ENCODE data around the gene CUL7.
"Not testable (repeated sequence)": the region's sequence is repeated elsewhere in the genome, so short reads cannot be mapped to it uniquely, and the experiment has no call there.

The CUL7 gene

GRCh38 chr6:43006251-43006650, 47.4 kb downstream of the CUL7 start:
- no peak overlapping the region for H3K4me3 ChIP-seq (ENCODE audit: low read depth, low read length)
- TF ChIP-seq MYC (IDR thresholded peaks at IDR 0.05; ENCODE audit: low read depth, low read length), result no peak
- TF ChIP-seq, protein P1, sequence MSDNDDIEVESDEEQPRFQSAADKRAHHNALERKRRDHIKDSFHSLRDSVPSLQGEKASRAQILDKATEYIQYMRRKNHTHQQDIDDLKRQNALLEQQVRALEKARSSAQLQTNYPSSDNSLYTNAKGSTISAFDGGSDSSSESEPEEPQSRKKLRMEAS (IDR thresholded peaks at IDR 0.05; ENCODE audit: low read depth, low read length), result no peak
- TF ChIP-seq, protein P2, sequence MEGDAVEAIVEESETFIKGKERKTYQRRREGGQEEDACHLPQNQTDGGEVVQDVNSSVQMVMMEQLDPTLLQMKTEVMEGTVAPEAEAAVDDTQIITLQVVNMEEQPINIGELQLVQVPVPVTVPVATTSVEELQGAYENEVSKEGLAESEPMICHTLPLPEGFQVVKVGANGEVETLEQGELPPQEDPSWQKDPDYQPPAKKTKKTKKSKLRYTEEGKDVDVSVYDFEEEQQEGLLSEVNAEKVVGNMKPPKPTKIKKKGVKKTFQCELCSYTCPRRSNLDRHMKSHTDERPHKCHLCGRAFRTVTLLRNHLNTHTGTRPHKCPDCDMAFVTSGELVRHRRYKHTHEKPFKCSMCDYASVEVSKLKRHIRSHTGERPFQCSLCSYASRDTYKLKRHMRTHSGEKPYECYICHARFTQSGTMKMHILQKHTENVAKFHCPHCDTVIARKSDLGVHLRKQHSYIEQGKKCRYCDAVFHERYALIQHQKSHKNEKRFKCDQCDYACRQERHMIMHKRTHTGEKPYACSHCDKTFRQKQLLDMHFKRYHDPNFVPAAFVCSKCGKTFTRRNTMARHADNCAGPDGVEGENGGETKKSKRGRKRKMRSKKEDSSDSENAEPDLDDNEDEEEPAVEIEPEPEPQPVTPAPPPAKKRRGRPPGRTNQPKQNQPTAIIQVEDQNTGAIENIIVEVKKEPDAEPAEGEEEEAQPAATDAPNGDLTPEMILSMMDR (IDR thresholded peaks at IDR 0.05; ENCODE audit: low read depth, low read length), result no peak
- no peak for TF ChIP-seq POLR2A (IDR thresholded peaks at IDR 0.05; ENCODE audit: extremely low read depth, insufficient read length)
- no peak for DNase-seq (ENCODE audit: low read depth)

DNA sequence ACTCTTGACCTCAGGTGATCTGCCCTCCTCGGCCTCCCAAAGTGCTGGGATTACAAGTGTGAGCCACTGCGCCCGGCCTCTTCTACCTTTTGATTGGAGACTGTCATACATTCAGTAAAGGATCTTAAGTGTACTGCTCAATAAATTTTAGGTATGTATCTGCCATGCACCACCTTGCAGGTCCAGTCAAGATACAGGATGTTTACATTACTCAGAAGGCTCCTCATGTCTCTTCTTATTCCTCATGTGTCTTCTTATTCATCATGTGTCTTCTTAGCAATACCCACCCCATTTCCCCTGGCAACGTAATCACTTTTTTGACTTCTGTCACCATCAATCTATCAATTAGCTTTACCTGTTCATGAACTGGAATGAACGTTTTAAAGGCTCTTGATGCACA, 47.8 kb downstream of the CUL7 start:
- no peak overlapping the region for H3K4me3 ChIP-seq (ENCODE audit: low read depth, low read length)
- no peak for DNase-seq (ENCODE audit: low read depth)
- TF ChIP-seq MYC (IDR thresholded peaks at IDR 0.05; ENCODE audit: low read depth, low read length) (no peak), POLR2A (IDR thresholded peaks at IDR 0.05; ENCODE audit: extremely low read depth, insufficient read length) (no peak)
- TF ChIP-seq, protein P1 (IDR thresholded peaks at IDR 0.05; ENCODE audit: low read depth, low read length), result no peak
- TF ChIP-seq, protein P2 (IDR thresholded peaks at IDR 0.05; ENCODE audit: low read depth, low read length), result no peak

DNA sequence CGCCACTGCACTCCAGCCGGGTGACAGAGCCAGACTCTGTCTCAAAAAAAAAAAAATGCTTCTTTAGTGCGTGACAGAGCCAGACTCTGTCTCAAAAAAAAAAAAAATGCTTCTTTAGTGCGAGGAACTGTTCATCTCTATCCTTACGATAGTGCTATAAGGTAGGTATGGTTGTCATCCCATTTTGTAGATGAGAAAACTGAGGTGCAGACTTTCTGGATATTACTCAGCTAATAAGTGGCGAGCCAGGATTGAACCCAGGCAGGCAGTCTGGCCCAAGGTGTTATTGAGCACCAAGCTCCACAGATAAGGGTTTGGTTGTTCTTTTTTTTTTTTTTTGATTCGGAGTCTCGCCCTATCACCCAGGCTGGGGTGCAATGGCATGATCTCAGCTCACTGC, 51.8 kb downstream of the CUL7 start:
- DNase-seq (ENCODE audit: low read depth), result no peak
- H3K4me3 ChIP-seq (ENCODE audit: low read depth, low read length), result no peak overlapping the region
- TF ChIP-seq, protein P2 (IDR thresholded peaks at IDR 0.05; ENCODE audit: low read depth, low read length), result no peak
- TF ChIP-seq, protein P1 (IDR thresholded peaks at IDR 0.05; ENCODE audit: low read depth, low read length), result no peak
- no peak for TF ChIP-seq MYC (IDR thresholded peaks at IDR 0.05; ENCODE audit: low read depth, low read length)
- TF ChIP-seq POLR2A (IDR thresholded peaks at IDR 0.05; ENCODE audit: extremely low read depth, insufficient read length), result no peak

DNA sequence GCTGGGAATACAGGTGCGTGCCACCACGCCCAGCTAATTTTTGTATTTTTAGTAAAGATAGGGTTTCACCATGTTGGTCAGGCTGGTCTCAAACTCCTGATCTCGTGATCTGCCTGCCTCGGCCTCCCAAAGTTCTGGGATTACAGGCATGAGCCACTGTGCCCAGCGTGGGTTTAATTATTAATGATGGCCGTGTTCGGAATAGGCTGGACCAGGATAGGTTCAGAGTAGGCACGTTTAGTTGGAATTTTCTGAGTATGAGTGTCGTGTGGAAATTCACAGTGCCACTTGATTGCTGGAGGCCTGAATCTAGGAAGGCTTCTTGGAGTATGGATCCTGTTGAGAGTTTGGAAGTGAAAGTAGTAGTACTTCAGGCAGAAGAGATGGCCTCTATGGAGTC, 55.4 kb downstream of the CUL7 start:
- DNase-seq (ENCODE audit: low read depth); H3K4me3 ChIP-seq (ENCODE audit: low read depth, low read length): not testable (repeated sequence)

- TF ChIP-seq MYC (IDR thresholded peaks at IDR 0.05; ENCODE audit: low read depth, low read length) (no peak), POLR2A (IDR thresholded peaks at IDR 0.05; ENCODE audit: extremely low read depth, insufficient read length) (no peak)
- TF ChIP-seq, protein P1 (IDR thresholded peaks at IDR 0.05; ENCODE audit: low read depth, low read length), result no peak
- TF ChIP-seq, protein P2 (IDR thresholded peaks at IDR 0.05; ENCODE audit: low read depth, low read length), result no peak
- no peak overlapping the region for H3K4me3 ChIP-seq (ENCODE audit: low read depth, low read length)
- no peak for DNase-seq (ENCODE audit: low read depth)
Observed at GRCh38 chr6:42996513-42996912, 57.1 kb downstream of the CUL7 start.

GRCh38 chr6:42993445-42993844, 60.2 kb downstream of the CUL7 start:
- TF ChIP-seq, protein P2 (IDR thresholded peaks at IDR 0.05; ENCODE audit: low read depth, low read length), result no peak
- TF ChIP-seq POLR2A (IDR thresholded peaks at IDR 0.05; ENCODE audit: extremely low read depth, insufficient read length) (no peak), MYC (IDR thresholded peaks at IDR 0.05; ENCODE audit: low read depth, low read length) (no peak)
- TF ChIP-seq, protein P1 (IDR thresholded peaks at IDR 0.05; ENCODE audit: low read depth, low read length), result no peak
- H3K4me3 ChIP-seq (ENCODE audit: low read depth, low read length), result no peak overlapping the region
- no peak for DNase-seq (ENCODE audit: low read depth)
